Measurements from ENCODE around the gene PCDH19.

PCDH19 gene

GRCh38 chrX:100405424-100405823, 4.6 kb downstream of the PCDH19 start:
- no peak for DNase-seq

- no peak for DNase-seq
These were observed 5.2 kb downstream of the PCDH19 start for GRCh38 chrX:100404851-100405250.

GRCh38 chrX:100395781-100396180, 14.3 kb downstream of the PCDH19 start:
- DNase-seq, result no peak

DNA sequence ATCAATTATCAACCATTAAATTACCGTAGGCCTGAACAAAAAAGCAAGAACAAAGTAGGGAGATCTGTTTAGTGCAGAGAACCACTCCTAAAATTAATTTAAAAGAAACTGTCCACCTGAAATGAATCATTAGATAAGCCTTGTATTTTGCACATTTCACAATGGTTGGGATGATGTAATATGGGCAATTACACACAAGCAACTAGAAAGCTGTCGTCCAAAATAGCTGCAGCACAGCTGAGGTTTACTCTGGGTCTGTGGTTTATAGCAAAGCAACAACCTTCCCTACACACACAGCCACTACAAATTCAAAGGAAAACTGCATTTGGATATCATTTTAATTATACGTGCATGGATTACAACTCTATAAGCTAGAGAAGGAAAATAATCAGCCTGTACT, 28.5 kb downstream of the PCDH19 start:
- DNase-seq, result no peak

DNA sequence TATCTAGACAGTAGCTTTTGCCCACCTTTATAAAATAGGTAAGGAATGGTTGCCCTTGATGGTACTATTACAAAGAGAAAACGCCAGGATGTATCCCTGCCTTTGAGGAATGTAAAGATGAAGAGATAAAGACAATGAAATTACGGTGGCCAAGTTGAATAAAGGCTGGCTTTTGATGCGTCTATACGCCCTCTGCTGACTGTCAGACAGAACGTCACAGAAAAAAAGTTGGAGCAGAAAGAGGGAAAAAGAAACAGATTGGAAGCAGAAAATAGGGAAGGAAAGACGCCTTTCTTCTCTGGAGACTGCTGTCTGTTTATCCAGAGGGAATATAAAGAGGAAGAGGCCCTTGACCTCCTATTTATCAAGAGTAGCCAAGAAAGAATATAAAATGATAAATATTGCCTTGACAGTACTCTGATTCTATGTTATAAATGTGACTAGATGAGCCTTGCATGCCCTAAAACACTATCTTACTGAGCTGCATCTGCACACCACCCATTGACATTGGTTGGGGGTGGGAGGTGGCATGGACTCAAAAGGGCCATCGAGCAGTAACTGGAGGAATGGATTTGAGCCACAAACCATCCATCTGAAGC, 30.6 kb downstream of the PCDH19 start:
- DNase-seq, result no peak

- no peak for DNase-seq
These were observed 32.2 kb downstream of the PCDH19 start for GRCh38 chrX:100377826-100378225.

DNA sequence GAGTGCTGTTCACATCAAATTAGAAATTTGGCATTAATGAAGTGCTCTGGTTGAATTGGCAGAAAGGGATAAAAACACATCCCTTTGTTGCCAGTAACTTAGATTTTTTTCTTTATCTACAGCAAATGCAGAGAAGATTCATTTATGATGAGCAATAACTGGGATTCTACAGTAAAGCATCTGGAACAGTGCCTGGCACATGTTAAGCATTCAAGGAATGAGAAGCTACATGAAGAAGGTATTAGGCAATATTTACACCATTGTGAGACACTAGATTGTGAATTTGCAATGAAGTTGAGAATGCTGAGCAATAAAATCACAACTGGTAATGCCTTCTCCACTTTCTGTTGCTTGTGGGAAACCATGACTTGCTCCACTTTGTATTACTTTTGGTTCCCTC, 33.5 kb downstream of the PCDH19 start:
- DNase-seq, result no peak

DNA sequence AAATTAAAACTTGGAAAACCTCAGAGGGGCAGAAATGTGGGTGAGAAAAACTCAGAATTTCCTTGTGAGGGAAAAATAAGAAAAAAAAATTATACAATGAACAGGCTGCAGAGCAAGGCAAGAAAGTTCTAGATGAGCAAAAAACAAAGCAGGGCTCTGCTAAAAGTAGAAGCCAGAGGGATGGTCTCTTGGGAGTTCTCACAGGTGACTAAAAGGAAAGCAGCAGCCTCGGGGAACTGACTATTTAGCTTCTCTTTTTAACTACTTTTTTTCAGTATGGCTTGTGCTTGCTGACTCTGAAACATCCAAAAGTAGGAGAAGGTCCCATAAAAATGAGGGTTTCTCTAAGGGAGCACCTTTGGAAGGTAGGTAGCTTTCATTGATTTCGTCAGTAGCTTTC, 36.4 kb downstream of the PCDH19 start:
- no peak for DNase-seq

DNA sequence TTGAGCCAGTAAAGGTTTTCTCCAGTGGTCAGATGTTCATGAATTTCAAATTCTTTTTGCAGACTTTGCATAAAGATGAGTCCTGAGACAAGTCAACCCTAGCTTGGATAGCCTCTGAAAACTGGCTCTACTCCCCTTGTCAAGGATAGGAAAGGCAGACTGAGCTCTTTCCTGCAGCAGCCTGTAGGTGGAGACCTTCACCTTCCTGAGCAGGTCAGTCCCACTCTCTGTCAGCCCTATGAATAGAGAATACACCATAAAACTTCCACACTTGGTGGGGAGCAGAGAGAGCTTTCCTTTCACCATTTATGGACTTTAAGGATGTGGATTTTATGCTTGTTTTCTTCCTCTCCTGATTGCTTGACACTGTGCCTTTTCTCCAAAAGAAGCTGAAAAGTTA, 41.9 kb downstream of the PCDH19 start:
- no peak for DNase-seq

DNA sequence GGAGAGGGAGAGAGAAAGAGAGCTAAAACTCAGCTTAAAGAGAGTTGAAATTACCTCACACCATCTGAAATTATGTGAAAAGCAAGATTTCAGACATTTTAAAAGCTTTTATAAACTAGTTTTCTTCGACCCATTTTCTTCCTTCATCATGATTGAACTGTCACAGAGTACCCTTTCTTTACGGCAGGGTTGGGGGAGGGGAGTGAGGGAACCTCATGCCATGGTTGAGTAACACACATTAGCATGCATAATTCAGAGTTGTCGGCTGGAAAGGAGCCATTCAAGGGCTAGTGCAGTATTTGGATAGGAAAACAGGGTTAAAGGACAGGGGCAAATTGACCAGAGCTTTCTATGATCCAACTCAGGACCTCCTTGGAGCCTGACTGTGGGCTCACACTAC, 46.2 kb downstream of the PCDH19 start:
- DNase-seq, result no peak

DNA sequence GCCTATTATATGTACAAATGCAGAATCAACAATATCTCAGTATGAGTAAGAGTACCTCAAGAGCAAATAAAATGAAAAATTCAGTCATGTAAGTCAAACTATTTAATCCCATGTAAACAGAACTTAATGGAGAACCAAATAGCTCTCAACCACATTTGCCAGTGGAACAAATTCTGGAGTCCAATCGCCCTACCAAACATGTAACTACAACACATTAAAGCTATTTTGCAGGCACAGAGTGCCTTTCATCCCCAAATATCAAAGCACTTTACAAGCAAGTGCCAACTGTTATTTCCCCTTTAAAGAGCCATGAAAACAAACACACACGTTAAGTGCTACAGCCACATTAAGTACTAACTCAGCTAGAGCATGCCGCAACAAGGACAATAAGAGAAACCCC, 51.3 kb downstream of the PCDH19 start:
- no peak for DNase-seq

DNA sequence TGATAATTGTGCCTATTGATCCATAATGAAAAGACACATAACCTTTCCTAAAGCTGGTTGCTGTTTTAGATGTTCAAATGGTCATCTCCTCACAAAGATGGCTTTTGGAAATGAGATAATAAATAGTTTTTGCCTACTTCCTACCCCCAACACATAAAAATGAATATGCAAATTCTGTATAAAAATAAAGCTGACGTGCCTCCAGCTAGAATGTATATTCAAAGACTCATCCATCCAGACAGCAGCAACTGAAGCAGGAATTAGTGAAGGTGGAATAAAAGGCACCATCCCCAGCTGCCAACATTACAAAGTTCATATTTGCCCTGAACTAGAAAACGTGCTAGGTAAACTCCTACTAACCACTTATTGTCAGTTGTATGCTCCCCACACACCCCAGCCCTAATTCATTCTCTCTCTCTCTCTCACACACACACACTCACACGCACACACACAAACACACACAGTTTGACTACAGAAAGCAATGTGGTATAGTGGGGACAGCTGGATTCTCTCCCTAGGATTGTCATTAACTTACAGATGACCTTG, 53.6 kb downstream of the PCDH19 start:
- DNase-seq, result no peak

DNA sequence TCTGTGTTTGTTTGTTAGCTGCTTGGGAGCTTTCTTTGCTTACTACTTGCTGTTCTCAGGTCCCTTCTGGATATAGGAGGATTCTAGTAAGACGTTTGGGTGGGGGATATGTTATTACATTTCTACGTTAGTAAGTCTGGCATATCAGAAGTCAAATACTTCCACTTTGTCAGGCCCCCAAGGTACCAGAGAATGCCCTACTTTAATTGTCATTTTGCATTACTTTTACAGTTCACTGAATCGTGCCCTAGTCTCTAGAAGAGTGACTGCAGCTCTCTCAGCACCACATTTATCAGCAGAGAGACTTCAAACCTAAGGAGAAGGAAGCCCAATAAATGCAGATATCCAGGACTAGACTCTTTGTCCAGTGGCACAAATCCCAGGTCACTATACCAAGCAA, 54.4 kb downstream of the PCDH19 start:
- DNase-seq, result no peak

GRCh38 chrX:100353326-100353725, 56.7 kb downstream of the PCDH19 start:
- DNase-seq, result no peak

- no peak for DNase-seq
These were observed 59.2 kb downstream of the PCDH19 start for GRCh38 chrX:100350704-100351489.

DNA sequence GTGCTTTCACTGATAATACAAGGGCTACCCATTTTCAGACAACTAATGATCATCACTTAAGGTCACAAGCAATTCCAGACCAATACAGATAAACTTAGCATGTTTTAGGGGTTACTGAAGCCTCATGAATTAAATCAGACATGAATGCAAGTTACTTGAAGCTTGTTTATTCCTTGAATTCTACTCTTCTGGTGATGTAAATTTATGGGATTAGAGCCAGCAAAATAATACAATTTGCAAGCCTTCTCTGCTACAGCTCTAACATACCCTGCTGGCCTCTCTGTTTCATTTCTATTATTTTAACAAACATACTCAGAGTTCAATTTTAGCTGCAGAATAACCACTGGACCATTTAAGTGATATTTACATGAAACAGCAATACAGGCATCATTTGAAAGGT, 60.7 kb downstream of the PCDH19 start:
- no peak for DNase-seq

GRCh38 chrX:100341142-100341510, 68.9 kb downstream of the PCDH19 start:
- DNase-seq, result no peak

- DNase-seq, result no peak
These were observed 69.5 kb downstream of the PCDH19 start for GRCh38 chrX:100340491-100341141.

GRCh38 chrX:100328351-100328750, 81.7 kb downstream of the PCDH19 start:
- no peak for DNase-seq

DNA sequence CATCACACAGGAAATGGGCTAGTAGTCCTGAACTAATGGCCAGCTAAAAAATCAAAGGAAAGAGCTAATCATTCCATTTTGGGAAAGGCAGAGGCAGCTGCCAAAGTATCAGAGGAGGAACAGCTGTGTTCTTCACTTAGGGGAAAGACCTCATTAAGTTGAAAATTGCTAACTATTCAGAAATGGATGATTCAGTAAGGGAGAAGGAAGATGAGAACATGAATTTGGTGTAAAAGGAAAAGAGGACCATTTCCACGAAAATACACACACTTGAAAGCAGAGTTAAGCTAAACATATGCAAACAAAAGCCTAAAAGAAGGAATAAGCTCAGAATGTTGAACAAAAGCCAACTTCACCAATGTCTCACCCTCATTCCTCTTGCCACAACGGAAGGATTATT, 90.4 kb downstream of the PCDH19 start:
- no peak for DNase-seq

DNA sequence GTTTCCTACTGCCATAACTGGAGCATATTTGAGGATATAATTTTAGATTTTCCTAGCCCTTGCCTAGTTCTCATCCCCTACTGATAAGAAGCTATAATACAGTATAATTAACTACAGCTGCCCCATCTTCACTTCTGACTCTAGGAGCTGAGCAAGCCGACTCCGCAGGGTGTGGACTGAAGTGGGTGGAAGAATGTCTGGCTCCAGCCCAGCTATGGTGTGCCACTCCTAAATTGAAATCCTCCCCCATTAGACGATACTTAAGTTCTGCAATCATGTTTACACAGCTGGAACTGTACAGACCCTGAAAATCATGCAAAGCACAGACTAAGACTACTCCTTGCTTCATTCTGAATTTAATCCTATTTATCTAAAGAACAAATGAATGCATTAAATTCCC, 93.1 kb downstream of the PCDH19 start:
- DNase-seq, result no peak

DNA sequence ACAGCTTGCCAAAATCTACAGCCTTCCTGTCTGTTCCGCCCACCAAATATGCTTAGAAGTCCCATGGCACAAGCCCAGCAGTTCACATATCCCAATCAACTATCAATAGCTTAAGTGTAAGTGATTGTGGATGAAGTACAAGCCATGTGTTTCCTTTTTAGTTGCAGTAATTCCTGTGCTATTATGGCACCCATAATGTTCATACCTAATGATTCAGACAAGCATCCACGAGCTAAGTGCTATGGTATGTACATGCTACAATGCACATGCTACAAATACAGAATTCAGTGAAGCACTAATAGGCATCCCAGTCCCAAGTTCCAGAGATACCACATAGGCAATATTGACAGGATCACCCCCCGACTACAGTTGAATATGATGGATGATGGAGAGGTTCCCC, 94.5 kb downstream of the PCDH19 start:
- no peak for DNase-seq

GRCh38 chrX:100299559-100299958, 110.5 kb downstream of the PCDH19 start:
- no peak for DNase-seq

DNA sequence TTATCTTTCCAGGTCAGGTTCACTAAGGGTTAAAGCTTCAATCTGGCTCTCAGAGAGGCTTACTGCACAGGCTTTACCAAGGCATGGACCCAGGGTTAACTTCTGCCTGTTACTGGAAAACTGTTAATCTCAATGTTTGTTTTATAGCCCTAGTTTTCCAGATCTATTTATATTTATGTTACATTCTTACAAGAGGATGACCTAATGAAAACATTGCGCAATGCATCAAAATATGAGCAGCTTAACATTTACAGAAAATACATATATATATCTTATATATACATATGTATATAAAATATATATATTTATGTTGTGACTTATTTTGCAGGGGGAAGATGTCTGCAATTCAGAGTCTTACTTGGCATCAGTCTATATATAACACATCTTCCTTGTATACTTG, 112.3 kb downstream of the PCDH19 start:
- DNase-seq, result no peak
